ENCODE data around the gene CFAP410.

Gene CFAP410

GRCh38 chr21:44300262-44300959 is 38.8 kb downstream of the CFAP410 start:
- Histone ChIP-seq H3K27ac (ENCODE audit: low read length) (peak overlapping the region; percentile 26; the same call in 1 of the 2 replicates), H3K9ac (ENCODE audit: low read length) (peak overlapping the region; percentile 78), H3K36me3 (replicated peaks; ENCODE audit: insufficient read depth, low read length) (no peaks in the 10 kb centered on the region), H3K4me2 (ENCODE audit: low read depth, low read length) (peak overlapping the region; percentile 94), H3K4me1 (ENCODE audit: low read length) (peaks cover 19% of the 10 kb centered on the region), H3K27me3 (replicated peaks; ENCODE audit: insufficient read depth, low read length) (peaks cover 9% of the 10 kb centered on the region), H3K9me3 (replicated peaks; ENCODE audit: insufficient read depth, low read length) (no peaks in the 10 kb centered on the region), H2AFZ (ENCODE audit: low read length) (peak overlapping the region; percentile 33; the same call in 1 of the 2 replicates), H3K79me2 (ENCODE audit: low read length) (peaks cover 50% of the 10 kb centered on the region), H4K20me1 (ENCODE audit: insufficient read depth, low read length) (0 out of 2 replicates have a peak, but pooled peaks cover 4% of the 10 kb centered on the region), H3F3A (ENCODE audit: insufficient read depth, low read length) (peaks cover 19% of the 10 kb centered on the region), H3K4me3 (ENCODE audit: low read length) (peak overlapping the region; percentile 78), H3K9me2 (replicated peaks; ENCODE audit: insufficient read depth, low read length) (no peaks in the 10 kb centered on the region)
- peak; percentile 80 for DNase-seq
- TF ChIP-seq EZH2phosphoT487 (IDR thresholded peaks at IDR 0.05; ENCODE audit: low read length), result no peak
- TF ChIP-seq CTCF (IDR thresholded peaks at IDR 0.05; ENCODE audit: low read length), result no peak
- no peak for TF ChIP-seq EZH2 (optimal IDR thresholded peaks at IDR 0.05; ENCODE audit: low read depth, low read length)

GRCh38 chr21:44299458-44300261 is 39.5 kb downstream of the CFAP410 start, which contains the start of gene PFKL:
TSS of gene PFKL (plus strand) at chr21:44300053. CDS start at chr21:44300106, 53 bp downstream.
- Histone ChIP-seq H3K79me2 (ENCODE audit: low read length) (peaks cover 42% of the 10 kb centered on the region), H3K4me3 (ENCODE audit: low read length) (peak within 1 kb of the TSS; percentile 82), H3K9me3 (replicated peaks; ENCODE audit: insufficient read depth, low read length) (no peaks in the 10 kb centered on the region), H3F3A (ENCODE audit: insufficient read depth, low read length) (peaks cover 19% of the 10 kb centered on the region), H3K36me3 (replicated peaks; ENCODE audit: insufficient read depth, low read length) (no peaks in the 10 kb centered on the region), H2AFZ (ENCODE audit: low read length) (peak within 1 kb of the TSS; percentile 33), H3K4me1 (ENCODE audit: low read length) (peaks cover 19% of the 10 kb centered on the region), H3K27ac (ENCODE audit: low read length) (peak within 1 kb of the TSS; percentile 84), H3K9me2 (replicated peaks; ENCODE audit: insufficient read depth, low read length) (no peaks in the 10 kb centered on the region), H3K9ac (ENCODE audit: low read length) (peak within 1 kb of the TSS; percentile 78), H3K27me3 (replicated peaks; ENCODE audit: insufficient read depth, low read length) (peaks cover 17% of the 10 kb centered on the region), H4K20me1 (ENCODE audit: insufficient read depth, low read length) (0 out of 2 replicates have a peak, but pooled peaks cover 4% of the 10 kb centered on the region), H3K4me2 (ENCODE audit: low read depth, low read length) (peak within 1 kb of the TSS; percentile 94)
- TF ChIP-seq EZH2 (optimal IDR thresholded peaks at IDR 0.05; ENCODE audit: low read depth, low read length) (no peak), CTCF (IDR thresholded peaks at IDR 0.05; ENCODE audit: low read length) (0 out of 2 replicates have a peak, but pooled peaks have one; percentile 4)
- peak; percentile 98 for DNase-seq

GRCh38 chr21:44299085-44299457 is 40.1 kb downstream of the CFAP410 start:
- Histone ChIP-seq H3K4me2 (ENCODE audit: low read depth, low read length) (peak overlapping the region; percentile 71), H3K27ac (ENCODE audit: low read length) (peak overlapping the region; percentile 84), H3K36me3 (replicated peaks; ENCODE audit: insufficient read depth, low read length) (no peaks in the 10 kb centered on the region), H3K79me2 (ENCODE audit: low read length) (peaks cover 36% of the 10 kb centered on the region), H3K4me1 (ENCODE audit: low read length) (peaks cover 19% of the 10 kb centered on the region), H3K27me3 (replicated peaks; ENCODE audit: insufficient read depth, low read length) (peaks cover 22% of the 10 kb centered on the region), H3K9me2 (replicated peaks; ENCODE audit: insufficient read depth, low read length) (no peaks in the 10 kb centered on the region), H2AFZ (ENCODE audit: low read length) (peak overlapping the region; percentile 33), H3K4me3 (ENCODE audit: low read length) (peak overlapping the region; percentile 82), H4K20me1 (ENCODE audit: insufficient read depth, low read length) (0 out of 2 replicates have a peak, but pooled peaks cover 4% of the 10 kb centered on the region), H3K9me3 (replicated peaks; ENCODE audit: insufficient read depth, low read length) (no peaks in the 10 kb centered on the region), H3K9ac (ENCODE audit: low read length) (peak overlapping the region; percentile 63), H3F3A (ENCODE audit: insufficient read depth, low read length) (peaks cover 19% of the 10 kb centered on the region)
- DNase-seq, result peak; percentile 80
- TF ChIP-seq CTCF (IDR thresholded peaks at IDR 0.05; ENCODE audit: low read length), result no peak
- TF ChIP-seq EZH2 (optimal IDR thresholded peaks at IDR 0.05; ENCODE audit: low read depth, low read length), result no peak
- no peak for TF ChIP-seq EZH2phosphoT487 (IDR thresholded peaks at IDR 0.05; ENCODE audit: low read length)

Measured in MM.1S (cell line).